H9 (cell line): Measurements from ENCODE around the gene EIF2S3. TPM values are rescaled to one million over a fixed set of nuclear protein-coding genes. Genes with fewer than 3 reads are reported as not detected.

Experiments used
- DNase-seq: peaks from one replicate; pipeline ENCODE4 v3.0.0-alpha.2; 2017
- H2AFZ ChIP-seq: one replicate; pipeline ENCODE4 v1.6.1; 2013; ENCODE audit warnings: mild to moderate bottlenecking, low read length, control low read depth, moderate library complexity
- H2AK5ac ChIP-seq: 2 replicates; pipeline ENCODE4 v1.6.1; 2013; ENCODE audit warnings: low read length, control low read depth, mixed read lengths; ENCODE audit not compliant: insufficient read length
- H2BK120ac ChIP-seq: one replicate; pipeline ENCODE4 v1.6.1; 2013; ENCODE audit warnings: low read depth, mild to moderate bottlenecking, low read length, control low read depth, inconsistent platforms; ENCODE audit not compliant: poor library complexity, severe bottlenecking
- H2BK12ac ChIP-seq: 2 replicates; pipeline ENCODE4 v1.6.1; 2013; ENCODE audit warnings: low read length, control low read depth, mixed read lengths, low read depth; ENCODE audit not compliant: insufficient read length
- H2BK15ac ChIP-seq: 2 replicates; pipeline ENCODE4 v1.6.1; 2013; ENCODE audit warnings: low read depth, low read length, control low read depth
- H2BK20ac ChIP-seq: one replicate; pipeline ENCODE4 v1.6.1; 2013; ENCODE audit warnings: low read depth, mild to moderate bottlenecking, low read length, control low read depth, inconsistent platforms; ENCODE audit not compliant: poor library complexity, severe bottlenecking
- H2BK5ac ChIP-seq: 2 replicates; pipeline ENCODE4 v1.6.1; 2013; ENCODE audit warnings: low read length, control low read depth, mixed read lengths; ENCODE audit not compliant: insufficient read length
- H3K14ac ChIP-seq: 2 replicates; pipeline ENCODE4 v1.6.1; 2013; ENCODE audit warnings: low read length, control low read depth; ENCODE audit not compliant: insufficient read depth
- H3K18ac ChIP-seq: 2 replicates; pipeline ENCODE4 v1.6.1; 2013; ENCODE audit warnings: low read depth, mild to moderate bottlenecking, mixed read lengths, low read length, control low read depth; ENCODE audit not compliant: insufficient read length
- H3K23ac ChIP-seq: 2 replicates; pipeline ENCODE4 v1.6.1; 2013; ENCODE audit warnings: low read length, control low read depth, mixed read lengths, low read depth; ENCODE audit not compliant: insufficient read length
- H3K23me2 ChIP-seq: 2 replicates; pipeline ENCODE4 v1.6.1; 2013; ENCODE audit warnings: low read depth, mild to moderate bottlenecking, mixed read lengths, low read length, control low read depth; ENCODE audit not compliant: insufficient read length, poor library complexity, severe bottlenecking
- H3K27ac ChIP-seq: 2 replicates; pipeline ENCODE4 v1.5.1; 2013; ENCODE audit warnings: low read length, control low read depth, mixed read lengths, low read depth; ENCODE audit not compliant: insufficient read length
- H3K27me3 ChIP-seq: 2 replicates; pipeline ENCODE4 v1.6.1; 2013; ENCODE audit warnings: low read length, control low read depth, inconsistent platforms; ENCODE audit not compliant: insufficient read depth
- H3K4ac ChIP-seq: 2 replicates; pipeline ENCODE4 v1.6.1; 2013; ENCODE audit warnings: low read depth, mild to moderate bottlenecking, control low read depth, inconsistent platforms, low read length, moderate library complexity
- H3K4me1 ChIP-seq: 2 replicates; pipeline ENCODE4 v1.6.1; 2013; ENCODE audit warnings: low read length, control low read depth, inconsistent platforms; ENCODE audit not compliant: insufficient read depth
- H3K4me2 ChIP-seq: 2 replicates; pipeline ENCODE4 v1.6.1; 2013; ENCODE audit warnings: low read length, control low read depth, mixed read lengths; ENCODE audit not compliant: insufficient read length, insufficient read depth
- H3K56ac ChIP-seq: 2 replicates; pipeline ENCODE4 v1.6.1; 2013; ENCODE audit warnings: low read depth, mild to moderate bottlenecking, mixed read lengths, low read length, control low read depth; ENCODE audit not compliant: insufficient read length
- H3K79me1 ChIP-seq: 2 replicates; pipeline ENCODE4 v1.6.1; 2013; ENCODE audit warnings: low read depth, mild to moderate bottlenecking, moderate library complexity, low read length, control low read depth, inconsistent platforms; ENCODE audit not compliant: insufficient read depth, poor library complexity, severe bottlenecking
- H3K79me2 ChIP-seq: 2 replicates; pipeline ENCODE4 v1.6.1; 2013; ENCODE audit warnings: low read length, control low read depth, inconsistent platforms; ENCODE audit not compliant: insufficient read depth
- H3K9ac ChIP-seq: 2 replicates; pipeline ENCODE4 v1.6.1; 2013; ENCODE audit warnings: low read length, control low read depth, mixed read lengths; ENCODE audit not compliant: insufficient read length; ENCODE audit errors: extremely low read depth
- H3K9me3 ChIP-seq: one replicate; pipeline ENCODE4 v1.6.1; 2013; ENCODE audit warnings: low read depth, low read length, inconsistent platforms; ENCODE audit not compliant: control insufficient read depth
- H3T11ph ChIP-seq: one replicate; pipeline ENCODE4 v1.6.1; 2013; ENCODE audit warnings: mild to moderate bottlenecking, low read length, control low read depth, inconsistent platforms
- H4K20me1 ChIP-seq: one replicate; pipeline ENCODE4 v1.6.1; 2013; ENCODE audit not compliant: control insufficient read depth, insufficient read length, insufficient read depth
- H4K5ac ChIP-seq: 2 replicates; pipeline ENCODE4 v1.6.1; 2013; ENCODE audit warnings: low read depth, mild to moderate bottlenecking, mixed read lengths, low read length, control low read depth; ENCODE audit not compliant: insufficient read length
- H4K8ac ChIP-seq: replicated peaks from 2 replicates; pipeline ENCODE4 v1.6.1; 2013; ENCODE audit warnings: low read length, control low read depth, mixed read lengths, low read depth; ENCODE audit not compliant: insufficient read length
- H4K91ac ChIP-seq: 2 replicates; pipeline ENCODE4 v1.6.1; 2013; ENCODE audit warnings: low read depth, mild to moderate bottlenecking, moderate library complexity, mixed read lengths, low read length, control low read depth; ENCODE audit not compliant: insufficient read length
- H3K27ac Mint-ChIP-seq, 3 experiments: 2 replicates in 2 of 3; 3 replicates in 1 of 3; pipeline ENCODE4 v1.8.0; 2020 to 2021; ENCODE audit warnings: mixed read lengths in 3 of 3, mild to moderate bottlenecking in 1 of 3, moderate library complexity in 1 of 3
- H3K27me3 Mint-ChIP-seq: 2 replicates; pipeline ENCODE4 v1.8.0; 2021; ENCODE audit warnings: low read depth, mild to moderate bottlenecking, moderate library complexity, mixed read lengths
- H3K36me3 Mint-ChIP-seq, 3 experiments: 2 replicates in 2 of 3; 3 replicates in 1 of 3; pipeline ENCODE4 v1.8.0; 2020 to 2021; ENCODE audit warnings: low read depth in 3 of 3, mixed read lengths in 3 of 3; ENCODE audit not compliant: insufficient read depth in 1 of 3
- H3K4me1 Mint-ChIP-seq, 2 experiments: 2 replicates each; pipeline ENCODE4 v1.8.0; 2020; ENCODE audit warnings: mixed read lengths in 2 of 2
- H3K4me3 Mint-ChIP-seq, 2 experiments: 2 replicates in 1 of 2; 3 replicates in 1 of 2; pipeline ENCODE4 v1.8.0; 2020 to 2021; ENCODE audit warnings: mild to moderate bottlenecking in 2 of 2, mixed read lengths in 2 of 2, moderate library complexity in 1 of 2
- H3K9me3 Mint-ChIP-seq, 2 experiments: 2 replicates in 1 of 2; 3 replicates in 1 of 2; pipeline ENCODE4 v1.8.0; 2020; ENCODE audit warnings: mild to moderate bottlenecking in 2 of 2, mixed read lengths in 2 of 2, moderate library complexity in 1 of 2
- WGBS: extraction: QIAGEN DNeasy Blood & Tissue Kit; methylation state at CpG from one replicate; pipeline ENCODE4 v1.1.7; 2013; ENCODE audit warnings: missing lambda C conversion rate, low lambda C conversion rate, mixed read lengths; ENCODE audit not compliant: insufficient read length; ENCODE audit errors: extremely low coverage; 5-methylcytosine and 5-hydroxymethylcytosine counted together
- total RNA-seq: library from RNA; stranded (reverse); gene quantifications from 2 replicates; pipeline ENCODE4 v1.2.1, GENCODE V29; 2021
- TF ChIP-seq, protein P1 (sequence below): fragments of 200-600 bp; sonication (generic); conservative IDR thresholded peaks from 3 replicates; pipeline ENCODE4 v1.8.0; 2021; ENCODE audit warnings: antibody characterized with exemption, mild to moderate bottlenecking

Gene EIF2S3
- total RNA-seq, 1 experiment from 2014 or later: 598 TPM

DNA sequence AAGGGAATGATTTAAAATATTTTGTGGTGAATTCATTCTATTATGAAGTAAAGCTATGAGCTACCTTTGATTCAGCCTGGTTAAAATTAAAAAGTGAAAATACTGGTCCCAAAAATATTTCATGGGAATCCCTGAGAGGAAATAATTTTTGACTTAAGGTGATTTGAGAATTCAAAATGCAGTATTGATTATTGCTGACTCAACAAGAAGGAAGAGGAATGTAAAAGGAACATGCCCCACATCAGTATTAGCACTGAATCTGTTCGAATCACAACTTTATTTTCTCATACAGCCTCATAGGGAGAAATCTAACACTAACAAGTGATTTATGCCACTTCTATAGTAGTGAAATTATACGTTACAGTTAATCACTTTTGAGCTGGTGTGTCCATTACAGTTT, 27.7 kb downstream of the EIF2S3 start:
- Histone ChIP-seq H2AK5ac (no peak overlapping the region), H2BK120ac (no peak overlapping the region), H4K5ac (no peak overlapping the region), H3K9me3 (no peaks in the 10 kb centered on the region), H2BK15ac (no peak overlapping the region), H3K9ac (no peak overlapping the region), H3K56ac (no peak overlapping the region), H3K4me2 (no peak overlapping the region), H3K23ac (no peak overlapping the region), H2BK12ac (no peak overlapping the region), H2BK20ac (no peak overlapping the region), H3T11ph (no peak overlapping the region), H3K4me1 (no peaks in the 10 kb centered on the region; the same call in 1 of the 2 replicates), H3K18ac (no peak overlapping the region), H3K14ac (no peak overlapping the region), H3K79me2 (no peaks in the 10 kb centered on the region), H3K4ac (no peak overlapping the region), H3K27ac (no peak overlapping the region), H4K20me1 (no peaks in the 10 kb centered on the region), H4K91ac (no peak overlapping the region), H4K8ac (no peak overlapping the region), H3K79me1 (no peaks in the 10 kb centered on the region), H2BK5ac (no peak overlapping the region), H3K23me2 (no peaks in the 10 kb centered on the region), H2AFZ (no peak overlapping the region), H3K27me3 (no peaks in the 10 kb centered on the region)
- no peaks in the 10 kb centered on the region for H3K9me3 Mint-ChIP-seq
- no peaks in the 10 kb centered on the region for H3K27me3 Mint-ChIP-seq
- peaks cover 0 to 10% of the 10 kb centered on the region in 2 experiments; a peak in 2 of 4 replicates for H3K4me1 Mint-ChIP-seq
- no peak overlapping the region for H3K27ac Mint-ChIP-seq
- TF ChIP-seq, protein P1, sequence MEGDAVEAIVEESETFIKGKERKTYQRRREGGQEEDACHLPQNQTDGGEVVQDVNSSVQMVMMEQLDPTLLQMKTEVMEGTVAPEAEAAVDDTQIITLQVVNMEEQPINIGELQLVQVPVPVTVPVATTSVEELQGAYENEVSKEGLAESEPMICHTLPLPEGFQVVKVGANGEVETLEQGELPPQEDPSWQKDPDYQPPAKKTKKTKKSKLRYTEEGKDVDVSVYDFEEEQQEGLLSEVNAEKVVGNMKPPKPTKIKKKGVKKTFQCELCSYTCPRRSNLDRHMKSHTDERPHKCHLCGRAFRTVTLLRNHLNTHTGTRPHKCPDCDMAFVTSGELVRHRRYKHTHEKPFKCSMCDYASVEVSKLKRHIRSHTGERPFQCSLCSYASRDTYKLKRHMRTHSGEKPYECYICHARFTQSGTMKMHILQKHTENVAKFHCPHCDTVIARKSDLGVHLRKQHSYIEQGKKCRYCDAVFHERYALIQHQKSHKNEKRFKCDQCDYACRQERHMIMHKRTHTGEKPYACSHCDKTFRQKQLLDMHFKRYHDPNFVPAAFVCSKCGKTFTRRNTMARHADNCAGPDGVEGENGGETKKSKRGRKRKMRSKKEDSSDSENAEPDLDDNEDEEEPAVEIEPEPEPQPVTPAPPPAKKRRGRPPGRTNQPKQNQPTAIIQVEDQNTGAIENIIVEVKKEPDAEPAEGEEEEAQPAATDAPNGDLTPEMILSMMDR: no peak
- DNase-seq: no peak
- H3K4me3 Mint-ChIP-seq: no peak overlapping the region
- H3K36me3 Mint-ChIP-seq: peaks cover 5 to 15% (median 11%) of the 10 kb centered on the region in 3 experiments; a peak in 6 of 7 replicates
- WGBS: no CpG with 5 or more reads among the region's 2 CpGs
